RWPE2 (cell line): ENCODE data around the gene CADM4.
"Not testable (repeated sequence)": the region's sequence is repeated elsewhere in the genome, so short reads cannot be mapped to it uniquely, and the experiment has no call there.

Source experiments
- ATAC-seq: fragments of 200-7000 bp; cut with Tn5 transposase; 3 replicates; pipeline ENCODE4 v1.9.1; 2021; ENCODE audit warnings: low read depth
- DNase-seq: peaks from one replicate; pipeline ENCODE4 v3.0.0-alpha.2; 2020; ENCODE audit warnings: low spot score
- H3K27ac ChIP-seq: fragments of 450-650 bp; 2 replicates; pipeline ENCODE4 v1.5.1; 2017; ENCODE audit warnings: mild to moderate bottlenecking; ENCODE audit not compliant: poor library complexity, severe bottlenecking
- H3K27me3 ChIP-seq: fragments of 250-450 bp; sonication (Bioruptor Pico); 2 replicates; pipeline ENCODE4 v1.5.1; 2021; ENCODE audit warnings: mild to moderate bottlenecking, moderate library complexity; ENCODE audit not compliant: insufficient read depth, poor library complexity, severe bottlenecking
- H3K36me3 ChIP-seq: fragments of 250-450 bp; sonication (Bioruptor Pico); 2 replicates; pipeline ENCODE4 v1.5.1; 2020; ENCODE audit warnings: low read depth, mild to moderate bottlenecking, moderate library complexity
- H3K4me1 ChIP-seq: fragments of 250-450 bp; sonication (Bioruptor Pico); 2 replicates; pipeline ENCODE4 v1.5.1; 2021; ENCODE audit warnings: mild to moderate bottlenecking, moderate library complexity; ENCODE audit not compliant: insufficient read depth, poor library complexity, severe bottlenecking
- H3K4me3 ChIP-seq: fragments of 250-450 bp; sonication (Bioruptor Pico); 2 replicates; pipeline ENCODE4 v1.5.1; 2021; ENCODE audit warnings: mild to moderate bottlenecking, moderate library complexity; ENCODE audit not compliant: severe bottlenecking
- H3K9me3 ChIP-seq: fragments of 250-450 bp; sonication (Bioruptor Pico); 2 replicates; pipeline ENCODE4 v1.5.1; 2021; ENCODE audit warnings: mild to moderate bottlenecking, moderate library complexity; ENCODE audit not compliant: severe bottlenecking
- TF ChIP-seq, protein P1 (sequence below): fragments of 450-650 bp; IDR thresholded peaks from one replicate; pipeline ENCODE4 v1.5.1; 2017; ENCODE audit warnings: mild to moderate bottlenecking, moderate library complexity; ENCODE audit not compliant: poor library complexity, severe bottlenecking

The CADM4 gene

DNA sequence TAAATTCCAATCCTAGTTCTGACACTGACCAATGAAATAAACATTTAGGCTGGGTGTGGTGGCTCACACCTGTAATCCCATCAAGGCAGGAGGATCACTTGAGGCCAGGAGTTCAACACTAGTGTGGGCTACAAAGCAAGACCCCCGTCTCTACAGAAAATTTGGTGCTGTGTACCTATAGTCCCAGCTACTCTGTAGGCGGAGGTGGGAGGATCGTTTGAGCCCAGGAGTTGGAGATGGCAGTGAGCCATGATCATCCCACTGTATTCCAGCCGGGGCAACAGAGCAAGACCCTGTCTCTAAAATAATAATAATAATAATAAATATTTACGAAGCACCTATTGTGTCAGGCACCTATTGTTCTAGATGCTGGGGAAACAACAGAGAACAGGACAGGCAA is 50.4 kb downstream of the CADM4 start:
- H3K36me3 ChIP-seq: peaks cover 17% of the 10 kb centered on the region
- no peaks in the 10 kb centered on the region for H3K27me3 ChIP-seq
- no peaks in the 10 kb centered on the region for H3K9me3 ChIP-seq
- no peak overlapping the region for H3K27ac ChIP-seq
- no peaks in the 10 kb centered on the region for H3K4me1 ChIP-seq
- DNase-seq: no peak
- no peak for ATAC-seq
- H3K4me3 ChIP-seq: no peak overlapping the region
- TF ChIP-seq, protein P1, sequence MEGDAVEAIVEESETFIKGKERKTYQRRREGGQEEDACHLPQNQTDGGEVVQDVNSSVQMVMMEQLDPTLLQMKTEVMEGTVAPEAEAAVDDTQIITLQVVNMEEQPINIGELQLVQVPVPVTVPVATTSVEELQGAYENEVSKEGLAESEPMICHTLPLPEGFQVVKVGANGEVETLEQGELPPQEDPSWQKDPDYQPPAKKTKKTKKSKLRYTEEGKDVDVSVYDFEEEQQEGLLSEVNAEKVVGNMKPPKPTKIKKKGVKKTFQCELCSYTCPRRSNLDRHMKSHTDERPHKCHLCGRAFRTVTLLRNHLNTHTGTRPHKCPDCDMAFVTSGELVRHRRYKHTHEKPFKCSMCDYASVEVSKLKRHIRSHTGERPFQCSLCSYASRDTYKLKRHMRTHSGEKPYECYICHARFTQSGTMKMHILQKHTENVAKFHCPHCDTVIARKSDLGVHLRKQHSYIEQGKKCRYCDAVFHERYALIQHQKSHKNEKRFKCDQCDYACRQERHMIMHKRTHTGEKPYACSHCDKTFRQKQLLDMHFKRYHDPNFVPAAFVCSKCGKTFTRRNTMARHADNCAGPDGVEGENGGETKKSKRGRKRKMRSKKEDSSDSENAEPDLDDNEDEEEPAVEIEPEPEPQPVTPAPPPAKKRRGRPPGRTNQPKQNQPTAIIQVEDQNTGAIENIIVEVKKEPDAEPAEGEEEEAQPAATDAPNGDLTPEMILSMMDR: no peak

DNA sequence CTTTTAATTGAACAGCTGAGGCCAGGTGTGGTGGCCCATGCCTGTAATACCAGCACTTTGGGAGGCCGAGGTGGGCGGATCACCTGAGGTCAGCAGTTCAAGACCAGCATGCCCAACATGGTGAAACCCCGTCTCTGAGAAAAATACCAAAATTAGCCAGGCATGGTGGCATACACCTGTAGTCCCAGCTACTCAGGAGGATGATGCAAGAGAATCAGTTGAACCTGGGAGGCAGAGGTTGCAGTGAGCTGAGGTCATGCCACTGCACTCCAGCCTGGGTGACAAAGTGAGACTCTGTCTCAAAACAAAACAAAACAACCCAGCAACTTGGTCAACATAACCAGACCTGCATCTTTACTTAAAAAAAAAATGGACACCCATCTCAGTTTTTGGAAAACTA is 52.6 kb downstream of the CADM4 start:
- H3K36me3 ChIP-seq, ATAC-seq, H3K27ac ChIP-seq, DNase-seq, H3K9me3 ChIP-seq, H3K4me3 ChIP-seq, H3K27me3 ChIP-seq, H3K4me1 ChIP-seq: not testable (repeated sequence)

DNA sequence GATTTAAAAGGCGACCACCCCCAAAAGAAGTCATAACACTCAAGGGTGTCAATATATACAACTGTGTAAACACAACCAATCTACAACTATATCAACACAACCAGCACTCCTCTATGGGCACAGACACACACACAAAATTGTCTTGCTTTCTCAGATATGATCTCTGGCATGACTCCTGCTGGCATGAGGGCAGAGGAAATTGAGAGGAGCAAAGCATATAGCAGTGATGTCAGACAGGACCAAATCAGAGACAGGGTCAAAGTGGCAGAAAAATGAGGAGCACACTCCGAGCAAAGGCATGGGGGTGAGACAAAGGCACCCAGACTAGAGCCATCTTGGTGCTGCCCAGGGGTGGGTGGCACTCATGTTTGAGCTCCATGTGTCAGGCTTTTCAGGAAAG is 53.3 kb downstream of the CADM4 start:
- DNase-seq: no peak
- H3K27ac ChIP-seq: no peak overlapping the region
- no peak overlapping the region for H3K4me3 ChIP-seq
- H3K4me1 ChIP-seq: no peaks in the 10 kb centered on the region
- TF ChIP-seq, protein P1: no peak
- H3K27me3 ChIP-seq: no peaks in the 10 kb centered on the region
- no peaks in the 10 kb centered on the region for H3K9me3 ChIP-seq
- no peak for ATAC-seq
- H3K36me3 ChIP-seq: no peaks in the 10 kb centered on the region

DNA sequence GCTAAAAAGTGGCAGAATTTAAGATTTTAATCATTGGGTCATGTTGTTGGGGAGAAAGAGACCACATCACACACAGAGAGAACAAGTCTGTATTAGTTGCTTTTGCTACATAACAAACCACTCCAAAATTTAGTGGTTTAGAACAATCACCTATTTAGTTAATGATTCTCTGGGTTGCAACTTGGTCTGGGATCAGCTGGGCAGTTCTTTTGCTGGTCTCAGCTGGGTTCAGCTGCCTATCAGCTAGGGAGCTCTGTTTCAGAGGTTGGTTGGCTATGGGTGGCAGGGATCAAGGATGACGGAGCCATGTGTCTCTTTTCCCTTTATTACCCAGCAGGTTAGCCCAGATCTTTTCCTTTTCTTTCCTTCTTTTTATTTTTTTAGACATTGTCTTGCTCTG is 55.2 kb downstream of the CADM4 start:
- Histone ChIP-seq H3K27me3 (no peaks in the 10 kb centered on the region), H3K27ac (no peak overlapping the region), H3K9me3 (no peaks in the 10 kb centered on the region), H3K4me3 (no peak overlapping the region), H3K36me3 (no peaks in the 10 kb centered on the region), H3K4me1 (no peaks in the 10 kb centered on the region)
- TF ChIP-seq, protein P1: no peak
- DNase-seq (no peak), ATAC-seq (no peak)

DNA sequence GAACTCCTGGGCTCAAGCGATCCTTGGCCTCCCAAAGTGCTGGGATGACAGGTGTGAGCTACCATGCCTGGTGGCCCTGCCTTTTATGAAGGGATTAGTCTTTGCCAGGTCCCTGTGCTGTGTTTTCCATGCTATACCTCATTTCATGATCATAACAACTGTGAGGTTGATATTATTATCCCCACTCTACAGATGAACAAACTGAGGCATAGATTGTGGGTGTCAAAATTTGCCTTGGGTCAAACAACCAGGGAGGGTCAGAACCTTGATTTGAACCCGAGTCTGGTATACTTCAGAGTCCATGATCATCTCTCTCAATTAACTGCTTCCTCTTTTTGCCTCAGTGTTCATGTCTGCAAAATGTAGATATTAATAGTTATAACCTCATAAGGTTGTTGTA is 57.2 kb downstream of the CADM4 start:
- Histone ChIP-seq H3K36me3 (no peaks in the 10 kb centered on the region), H3K27me3 (no peaks in the 10 kb centered on the region), H3K4me1 (no peaks in the 10 kb centered on the region), H3K9me3 (no peaks in the 10 kb centered on the region), H3K27ac (no peak overlapping the region), H3K4me3 (no peak overlapping the region)
- ATAC-seq (no peak), DNase-seq (no peak)
- TF ChIP-seq, protein P1: no peak

DNA sequence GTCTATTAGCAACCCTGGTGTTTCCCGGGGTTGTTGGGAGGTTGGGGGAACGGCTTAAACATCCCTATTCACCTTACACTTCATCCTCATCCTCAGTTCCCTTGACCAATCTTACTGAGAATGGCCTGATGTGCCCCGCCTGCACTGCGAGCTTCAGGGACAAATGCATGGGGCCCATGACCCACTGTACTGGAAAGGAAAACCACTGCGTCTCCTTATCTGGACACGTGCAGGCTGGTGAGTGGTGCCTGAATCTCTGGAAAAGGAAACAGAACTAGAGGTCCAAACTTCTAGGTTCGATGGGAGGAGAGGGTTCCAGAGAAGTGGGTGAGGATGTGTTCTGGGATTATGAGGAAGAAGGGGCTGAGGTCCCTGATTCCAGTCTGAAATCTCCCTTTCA is 58.2 kb downstream of the CADM4 start:
- no peak for ATAC-seq

More for the DNA sequence above, 58.2 kb downstream of the CADM4 start:
- DNase-seq: no peak
- H3K27me3 ChIP-seq: no peaks in the 10 kb centered on the region
- no peaks in the 10 kb centered on the region for H3K9me3 ChIP-seq
- no peak overlapping the region for H3K27ac ChIP-seq
- H3K36me3 ChIP-seq: no peaks in the 10 kb centered on the region
- TF ChIP-seq, protein P1: no peak
- H3K4me3 ChIP-seq: no peak overlapping the region
- peaks cover 1% of the 10 kb centered on the region for H3K4me1 ChIP-seq
